Stimulated activated CD4-positive, alpha-beta T cell treated with anti-CD3 and anti-CD28 coated beads, Interleukin-12 subunit alpha, Interleukin-12 subunit beta, amount 100 ng/mL, for 48 hours (primary cell): ENCODE data around the gene ZDHHC8.

Experiments
- DNase-seq, 3 donors: peaks; one replicate each; pipeline ENCODE4 v3.0.0-alpha.2; 2020; ENCODE audit warnings: low read depth in 2 of 3, low spot score in 1 of 3

Gene ZDHHC8

GRCh38 chr22:20095521-20095920 is 36.1 kb upstream of the ZDHHC8 start:
- no peak for DNase-seq

DNA sequence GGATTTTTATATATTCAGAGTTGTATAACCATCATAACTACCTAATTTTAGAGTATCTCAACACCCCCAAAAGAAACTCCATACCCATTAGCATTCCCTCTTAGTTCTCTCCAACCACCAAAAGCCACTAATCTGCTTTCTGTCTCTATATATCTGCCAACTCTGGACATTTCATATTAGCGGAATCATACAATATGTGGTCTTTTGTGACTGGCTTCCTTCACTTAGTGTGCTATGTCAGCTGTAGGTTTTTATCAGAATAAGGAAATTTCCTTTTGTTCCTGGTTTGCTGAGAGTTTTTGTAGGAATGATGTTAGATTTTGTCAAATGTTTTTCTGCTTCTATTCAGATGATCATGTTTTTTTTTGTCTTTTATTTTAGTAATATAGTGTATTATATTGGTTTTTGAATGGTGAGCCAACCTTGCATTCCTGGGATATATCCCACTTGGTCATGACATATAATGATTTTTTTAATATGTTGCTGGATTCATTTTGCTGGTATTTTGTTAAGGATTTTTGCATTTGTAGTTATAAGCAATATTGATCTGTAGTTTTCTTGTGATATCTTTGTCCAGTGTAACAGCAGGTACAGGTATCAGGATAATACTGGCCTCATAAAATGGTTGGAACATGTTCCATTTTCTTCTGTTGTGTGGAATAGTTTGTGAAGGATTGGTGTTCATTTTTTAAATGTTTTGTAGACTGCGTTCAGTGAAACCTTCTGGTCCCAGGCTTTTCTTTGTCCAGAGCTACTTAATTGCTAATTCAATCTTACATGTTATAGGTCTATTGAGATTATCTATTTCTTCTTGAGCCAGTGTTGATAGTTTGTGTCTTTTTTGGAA is 34.8 kb upstream of the ZDHHC8 start:
- DNase-seq, result no peak

GRCh38 chr22:20099099-20099711 is 32.4 kb upstream of the ZDHHC8 start:
- no peak for DNase-seq

DNA sequence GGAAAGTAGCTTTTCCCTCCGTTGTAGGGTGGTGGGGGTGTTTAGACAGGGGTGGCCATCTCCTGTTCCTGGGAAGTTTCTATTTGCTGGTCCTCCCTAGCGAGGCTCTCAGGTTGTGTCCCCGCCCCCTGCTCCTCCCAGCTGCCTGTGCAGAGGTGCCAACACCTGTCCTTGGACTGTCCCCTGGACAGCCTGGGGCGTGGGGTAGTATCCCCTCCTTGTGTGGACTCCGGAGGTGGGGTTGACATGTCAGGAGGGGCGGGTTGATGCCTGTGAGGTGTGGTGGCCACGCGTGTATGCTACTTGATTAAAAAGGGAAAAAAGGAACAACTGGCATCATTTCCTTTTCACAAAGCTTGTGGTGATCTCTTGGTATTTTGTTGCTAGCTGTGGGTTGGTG is 30.0 kb upstream of the ZDHHC8 start:
- DNase-seq, result no peak

DNA sequence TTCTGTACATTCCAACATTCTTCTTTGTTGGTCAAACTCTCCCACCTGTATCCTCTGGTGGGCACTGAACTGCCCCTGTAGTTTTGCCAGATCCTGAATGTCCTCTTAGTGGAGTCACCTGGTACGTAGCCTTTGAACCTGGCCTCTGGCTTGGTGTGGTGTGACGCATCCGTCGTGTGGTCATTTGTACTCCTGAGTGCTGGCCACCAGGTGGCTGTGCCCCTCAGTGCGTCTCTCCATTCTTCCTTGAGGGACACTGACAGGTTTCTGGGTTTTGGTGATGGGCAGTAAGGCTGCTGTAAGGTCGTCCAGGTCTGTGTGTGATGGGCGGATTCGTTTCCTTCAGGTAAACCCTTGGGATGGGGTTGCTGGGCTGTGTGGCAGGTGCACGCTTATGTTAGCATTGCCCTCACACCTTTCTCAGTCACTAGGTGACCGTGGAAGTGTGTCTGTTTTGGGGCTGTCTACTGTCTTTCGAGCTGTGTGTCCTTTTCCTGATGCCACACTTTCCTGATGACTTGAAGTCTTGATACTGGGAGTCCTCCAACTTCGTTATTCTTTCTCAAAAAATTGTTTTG is 29.3 kb upstream of the ZDHHC8 start:
- no peak for DNase-seq

- no peak for DNase-seq
Observed at GRCh38 chr22:20105456-20106204, 26.0 kb upstream of the ZDHHC8 start.

DNA sequence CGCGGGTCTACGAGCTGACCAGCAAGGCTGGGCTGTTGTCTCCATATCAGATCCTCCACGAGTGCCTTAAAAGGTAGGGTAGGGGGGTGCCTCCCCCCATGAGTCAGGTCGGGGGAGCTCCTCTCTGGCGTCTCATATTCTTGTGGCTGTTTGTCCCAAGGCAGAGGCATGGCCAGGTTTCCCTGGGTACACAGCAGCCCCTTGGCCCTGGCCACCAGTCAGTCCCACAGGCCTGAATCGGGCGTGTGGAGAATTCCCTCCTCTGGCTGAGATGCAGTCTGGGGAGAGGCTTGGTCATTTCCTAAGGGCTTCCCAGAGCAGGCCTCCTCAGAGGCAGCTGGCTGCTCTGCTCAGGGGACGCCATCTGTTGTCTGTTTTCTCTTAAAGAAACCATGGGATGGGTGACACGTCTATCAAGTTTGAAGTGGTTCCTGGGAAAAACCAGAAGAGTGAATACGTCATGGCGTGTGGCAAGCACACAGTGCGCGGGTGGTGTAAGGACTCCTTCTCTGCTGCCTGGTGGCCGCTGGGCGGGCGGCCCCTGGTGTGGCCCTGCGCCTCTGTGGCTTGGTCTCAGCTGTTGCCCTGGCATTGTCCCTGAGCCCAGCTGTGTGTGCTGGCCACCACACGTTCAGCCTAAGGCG is 25.3 kb upstream of the ZDHHC8 start:
- DNase-seq, result no peak

DNA sequence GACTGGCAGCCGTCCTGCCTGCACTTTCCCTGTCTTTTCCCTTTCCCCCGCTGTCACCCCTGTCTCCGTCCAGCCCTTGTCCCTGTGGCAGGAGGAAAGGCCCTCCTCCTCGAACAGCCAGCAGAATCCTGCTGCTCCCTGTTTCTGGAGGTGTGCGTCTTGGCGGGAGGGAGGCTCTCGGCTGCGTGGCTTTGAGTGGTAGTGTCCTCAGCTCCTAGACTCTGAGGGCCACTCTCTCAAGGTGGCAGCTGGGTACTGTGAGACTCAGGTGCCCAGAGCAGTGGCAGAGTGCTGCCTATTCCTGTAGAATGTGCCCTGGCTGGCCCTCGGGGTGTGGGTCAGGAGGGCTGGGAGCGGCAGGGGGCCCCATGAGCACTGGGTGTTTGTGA is 24.8 kb upstream of the ZDHHC8 start:
- no peak for DNase-seq

- no peak for DNase-seq
Observed at GRCh38 chr22:20107471-20107901, 24.1 kb upstream of the ZDHHC8 start.

DNA sequence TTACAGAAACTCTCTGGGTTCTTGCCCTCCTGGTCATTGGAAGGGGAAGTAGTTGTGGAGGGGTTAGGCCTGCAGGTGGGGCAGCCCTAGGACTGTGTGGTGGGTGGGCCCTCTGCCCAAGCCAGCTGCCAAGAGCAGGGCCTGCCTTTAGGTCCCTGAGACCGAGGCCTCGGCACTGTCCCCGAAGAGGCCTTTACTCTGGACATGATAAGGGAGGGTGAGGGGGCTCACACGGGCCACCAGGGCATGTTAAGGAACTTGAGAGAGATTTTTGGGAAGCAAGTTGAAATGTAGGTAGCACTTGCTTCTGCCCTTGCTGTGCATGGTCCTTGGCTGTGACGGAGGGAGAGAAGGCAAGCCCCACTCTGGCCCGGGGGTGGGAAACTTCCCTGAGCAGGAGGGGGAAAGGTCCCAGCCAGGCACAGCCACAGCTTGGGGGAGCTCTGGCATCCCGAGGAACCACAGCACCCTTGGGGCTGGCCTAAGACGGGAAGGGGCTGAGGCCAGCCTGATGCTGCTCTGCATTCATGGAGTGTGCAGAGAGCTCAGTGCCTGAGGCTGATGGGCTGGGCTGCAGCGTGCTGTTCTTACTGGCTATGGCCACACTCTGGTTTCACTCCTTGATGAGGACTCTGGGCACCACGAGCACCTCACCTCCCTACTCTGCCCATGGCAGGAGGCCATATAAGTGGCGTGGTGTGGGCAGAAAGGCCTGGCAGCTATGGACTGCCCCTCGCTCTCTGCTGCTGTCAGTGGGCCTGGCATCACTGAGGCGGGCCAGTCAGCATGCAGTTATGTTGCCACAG is 23.4 kb upstream of the ZDHHC8 start:
- DNase-seq, result no peak

DNA sequence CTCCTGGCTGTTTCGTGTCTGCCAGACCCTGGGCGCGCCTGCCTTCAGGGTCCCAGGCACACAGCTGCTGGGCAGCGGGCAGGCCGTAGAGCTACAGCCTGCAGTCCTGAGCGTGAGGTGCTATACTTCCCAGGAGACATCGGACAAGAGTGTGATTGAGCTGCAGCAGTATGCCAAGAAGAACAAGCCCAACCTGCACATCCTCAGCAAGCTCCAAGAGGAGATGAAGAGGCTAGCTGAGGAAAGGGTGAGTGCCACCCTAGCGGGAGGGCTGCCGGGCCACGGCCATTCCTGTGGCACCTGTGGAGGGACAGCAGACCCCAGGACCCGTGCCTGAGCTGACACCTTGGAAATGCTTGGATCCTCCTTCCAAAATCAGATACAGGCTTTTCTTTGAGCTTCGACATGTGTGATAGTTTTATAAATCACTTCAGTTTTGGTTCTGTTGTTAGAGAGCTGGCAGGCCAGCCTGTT is 22.8 kb upstream of the ZDHHC8 start:
- DNase-seq, result no peak

DNA sequence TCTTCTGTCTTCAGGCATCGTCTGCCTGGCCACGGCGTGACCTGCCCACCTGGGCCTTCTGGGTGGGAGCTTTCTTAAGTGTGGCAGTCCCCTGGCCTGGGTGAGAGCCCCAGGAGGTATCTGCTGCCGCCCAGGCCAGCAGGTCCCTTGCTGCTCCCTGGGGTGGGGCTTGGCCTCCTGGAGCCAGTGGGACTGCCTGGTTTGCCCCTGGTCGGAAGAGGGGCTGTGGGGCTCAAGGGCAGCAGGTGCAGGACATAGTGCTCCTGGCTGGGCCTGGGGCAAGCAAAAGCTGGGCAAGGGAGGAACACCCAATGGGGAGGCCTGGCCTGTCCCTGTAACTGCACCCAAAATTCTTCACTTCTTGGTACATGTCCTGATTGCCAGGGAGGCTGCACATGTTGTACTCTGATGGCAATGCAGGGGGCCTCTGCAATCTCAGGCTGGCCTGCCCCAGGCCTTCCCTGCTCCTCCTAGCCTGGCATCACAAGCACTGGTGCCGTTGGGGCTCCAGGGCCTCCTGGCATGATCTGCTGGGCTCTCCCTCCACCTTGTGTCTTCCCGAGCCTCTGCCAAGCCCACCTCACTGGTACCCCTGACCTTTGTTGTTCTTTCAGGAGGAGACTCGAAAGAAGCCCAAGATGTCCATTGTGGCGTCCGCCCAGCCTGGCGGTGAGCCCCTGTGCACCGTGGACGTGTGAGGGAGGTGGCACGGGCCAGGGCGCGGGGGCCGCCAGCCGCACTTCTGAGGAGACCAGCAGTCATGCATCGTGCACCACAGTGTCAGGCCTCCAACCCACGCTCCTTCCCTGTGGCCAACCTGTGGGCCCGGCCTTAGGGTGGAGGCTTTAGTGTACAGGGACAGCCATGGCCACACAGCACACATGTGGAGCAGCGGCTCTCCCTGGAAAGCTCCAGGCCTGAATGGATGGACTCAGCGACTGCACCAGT is 21.9 kb upstream of the ZDHHC8 start:
- DNase-seq, result no peak

DNA sequence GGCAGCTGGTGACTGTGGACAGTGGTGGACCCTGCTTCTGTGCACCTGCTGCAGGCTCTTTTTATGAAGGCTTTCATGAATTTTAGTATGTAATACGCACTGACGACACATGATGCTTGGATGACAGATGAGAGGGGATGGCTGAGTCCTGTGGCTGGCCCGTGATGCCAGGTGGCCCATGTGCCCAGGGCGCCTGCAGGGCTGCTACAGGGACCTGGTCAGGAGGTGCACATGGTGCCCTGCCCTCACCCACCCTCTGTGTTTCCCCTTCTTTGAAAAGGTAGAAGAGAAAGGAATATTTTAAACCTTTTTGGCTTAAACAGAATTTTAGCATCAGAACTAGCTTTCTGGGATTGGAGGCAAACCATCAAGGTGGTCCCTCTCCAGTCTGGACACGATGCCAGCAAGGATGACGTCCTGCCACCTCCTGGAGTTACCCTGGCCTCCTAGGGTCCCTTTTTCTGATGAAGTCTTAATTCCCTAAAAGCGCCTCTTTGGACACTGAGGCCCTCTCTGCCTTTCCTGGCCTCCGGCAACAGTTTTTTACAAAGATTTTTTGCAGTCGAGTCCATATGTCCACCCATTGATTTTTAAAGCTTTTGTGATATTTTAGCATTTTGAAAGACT is 21.1 kb upstream of the ZDHHC8 start:
- no peak for DNase-seq

GRCh38 chr22:20111045-20111688 is 20.4 kb upstream of the ZDHHC8 start:
- no peak for DNase-seq

GRCh38 chr22:20111689-20112622 is 19.6 kb upstream of the ZDHHC8 start:
- no peak for DNase-seq

- no peak for DNase-seq
Observed at GRCh38 chr22:20112623-20113511, 18.7 kb upstream of the ZDHHC8 start.
